Medulla oblongata (tissue), 1 donor: Measurements from ENCODE around the gene CCDC85A.

Source experiments
- DNase-seq: peaks from one replicate; pipeline ENCODE4 v3.0.0-alpha.2; 2015; ENCODE audit errors: extremely low spot score

CCDC85A gene

DNA sequence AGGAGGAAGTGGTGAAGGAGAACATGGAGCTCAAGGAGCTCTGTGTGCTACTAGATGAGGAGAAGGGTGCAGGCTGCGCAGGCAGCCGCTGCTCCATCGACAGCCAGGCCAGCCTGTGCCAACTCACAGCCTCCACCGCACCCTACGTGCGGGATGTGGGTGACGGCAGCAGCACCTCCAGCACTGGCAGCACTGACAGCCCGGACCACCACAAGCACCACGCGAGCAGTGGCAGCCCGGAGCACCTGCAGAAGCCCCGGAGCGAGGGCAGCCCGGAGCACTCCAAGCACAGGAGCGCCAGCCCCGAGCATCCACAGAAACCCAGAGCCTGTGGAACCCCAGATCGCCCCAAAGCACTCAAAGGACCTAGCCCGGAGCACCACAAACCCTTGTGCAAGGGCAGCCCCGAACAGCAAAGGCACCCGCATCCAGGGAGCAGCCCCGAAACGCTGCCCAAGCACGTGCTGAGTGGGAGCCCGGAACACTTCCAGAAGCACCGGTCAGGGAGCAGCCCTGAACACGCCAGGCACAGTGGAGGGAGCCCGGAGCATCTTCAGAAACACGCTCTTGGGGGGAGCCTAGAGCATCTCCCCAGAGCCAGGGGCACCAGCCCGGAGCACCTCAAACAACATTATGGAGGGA, 9.0 kb downstream of the CCDC85A start:
- DNase-seq = no peak

DNA sequence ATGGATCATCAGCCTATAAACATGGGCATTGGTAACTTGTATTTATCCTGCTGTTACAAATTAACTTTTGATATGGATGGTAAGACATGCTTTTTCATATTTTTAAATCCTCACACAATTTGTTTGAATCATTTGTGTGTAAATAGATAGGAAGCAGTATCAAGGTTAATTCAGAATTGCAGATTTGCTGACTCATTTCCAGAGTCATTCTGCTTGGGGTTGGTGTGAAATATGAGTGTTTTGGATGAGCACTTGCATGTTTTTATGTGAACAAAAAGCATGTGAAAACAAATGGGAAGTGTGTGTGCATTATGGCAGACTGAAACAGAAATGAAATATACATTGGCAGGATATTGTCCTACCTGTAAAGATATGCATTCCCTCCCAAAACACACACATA, 11.8 kb downstream of the CCDC85A start:
- DNase-seq = no peak

GRCh38 chr2:56197816-56198215, 14.0 kb downstream of the CCDC85A start:
- DNase-seq = no peak

- DNase-seq = no peak
These were observed 15.1 kb downstream of the CCDC85A start for GRCh38 chr2:56198936-56199335.

DNA sequence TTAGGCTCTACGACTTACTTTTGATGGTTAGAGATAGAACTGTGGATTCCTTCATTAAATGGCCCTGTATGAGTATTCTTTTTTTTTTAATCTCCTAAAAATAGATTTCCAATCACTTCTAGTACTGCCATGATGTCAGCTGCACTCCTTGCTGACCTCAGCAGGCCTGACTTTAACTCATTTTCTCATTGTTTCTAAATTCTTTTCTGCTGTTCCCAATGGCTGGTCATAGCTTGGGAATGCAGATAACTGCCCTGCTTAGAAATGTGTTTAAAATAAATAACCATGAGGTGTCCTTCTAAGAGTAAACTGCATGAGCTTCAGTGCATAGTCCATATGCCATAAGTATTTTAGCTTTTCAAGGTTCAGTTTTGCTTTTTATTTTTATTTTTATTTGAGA, 15.7 kb downstream of the CCDC85A start:
- DNase-seq = no peak

- no peak for DNase-seq
These were observed 18.8 kb downstream of the CCDC85A start for GRCh38 chr2:56202381-56203121.

DNA sequence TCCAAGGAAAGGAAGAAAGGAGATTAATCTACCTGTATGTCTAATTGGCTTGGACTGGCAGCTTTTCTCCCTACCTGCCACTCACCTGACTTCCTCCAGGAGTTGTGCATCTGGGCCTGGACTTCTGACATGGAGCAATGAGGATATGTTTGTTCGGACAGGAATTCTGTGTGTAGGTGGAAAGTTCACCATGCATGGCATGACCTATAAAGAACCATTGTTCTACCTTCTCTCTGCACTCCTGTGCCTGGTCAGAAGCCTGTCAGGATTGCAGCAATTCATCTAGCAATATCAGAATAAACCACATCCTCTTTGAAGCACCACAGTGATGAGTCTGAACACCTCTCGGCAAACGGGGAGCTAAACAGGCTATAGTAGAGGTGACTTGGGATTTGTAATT, 20.8 kb downstream of the CCDC85A start:
- DNase-seq = no peak

DNA sequence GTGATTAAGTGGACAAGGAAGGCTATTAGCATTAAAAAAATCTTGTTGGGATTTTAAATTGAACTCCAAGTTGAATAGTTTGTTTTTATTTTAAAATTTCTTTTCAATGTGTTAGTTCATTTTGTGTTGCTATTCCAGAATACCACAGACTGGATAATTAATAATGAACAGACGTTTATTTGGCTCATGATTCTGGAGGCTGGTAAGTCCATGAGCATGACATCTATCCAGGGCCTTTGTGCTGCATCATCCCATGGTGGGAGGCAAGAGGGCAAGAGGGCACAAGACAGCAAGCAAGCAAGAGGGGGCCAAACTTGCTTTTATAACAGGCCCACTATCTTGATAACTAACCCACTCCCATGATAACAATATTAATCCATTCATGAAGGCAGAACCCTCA, 22.5 kb downstream of the CCDC85A start:
- no peak for DNase-seq

GRCh38 chr2:56207760-56208159, 24.0 kb downstream of the CCDC85A start:
- DNase-seq = no peak

DNA sequence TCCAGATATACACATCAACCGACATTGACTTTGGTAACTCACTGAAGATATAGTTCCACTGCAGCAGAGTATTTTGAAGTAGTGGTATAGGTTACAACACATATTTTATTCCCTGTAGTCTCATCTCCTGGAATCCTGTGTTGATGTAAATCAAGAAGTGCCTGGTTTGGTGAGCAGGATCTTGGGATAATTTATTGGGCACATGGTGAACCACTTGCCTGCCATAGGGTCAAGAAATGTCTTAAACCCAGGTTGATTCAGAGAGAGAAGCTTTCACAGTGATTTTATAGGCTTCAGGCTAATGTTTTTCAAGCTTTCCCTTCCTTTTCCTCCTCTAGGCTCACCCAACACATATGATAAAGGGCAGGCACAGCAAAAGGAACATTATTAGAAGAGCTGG, 24.6 kb downstream of the CCDC85A start:
- DNase-seq = no peak

GRCh38 chr2:56209701-56210100, 25.9 kb downstream of the CCDC85A start:
- DNase-seq = no peak

GRCh38 chr2:56210291-56210690, 26.5 kb downstream of the CCDC85A start:
- no peak for DNase-seq

- no peak for DNase-seq
These were observed 27.3 kb downstream of the CCDC85A start for GRCh38 chr2:56211048-56211447.

DNA sequence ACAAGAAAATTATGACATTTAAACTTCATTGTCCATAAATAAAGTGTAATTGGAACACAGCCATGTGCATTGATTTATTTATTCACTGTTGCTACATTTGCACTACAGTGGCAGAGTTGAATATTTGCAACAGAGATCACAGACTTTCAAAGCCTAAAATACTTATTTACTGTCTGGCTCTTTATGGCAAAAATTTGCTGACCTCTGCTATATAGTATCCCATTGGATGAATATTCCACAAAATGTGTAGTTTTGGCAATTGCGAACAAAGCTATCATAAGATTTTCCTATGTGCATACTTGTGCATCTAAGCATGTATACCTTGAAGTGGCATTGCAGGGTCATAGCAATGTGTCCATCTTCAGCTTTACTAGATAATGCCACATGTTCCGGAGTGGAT, 32.1 kb downstream of the CCDC85A start:
- no peak for DNase-seq

GRCh38 chr2:56217106-56217505, 33.3 kb downstream of the CCDC85A start:
- DNase-seq = no peak

DNA sequence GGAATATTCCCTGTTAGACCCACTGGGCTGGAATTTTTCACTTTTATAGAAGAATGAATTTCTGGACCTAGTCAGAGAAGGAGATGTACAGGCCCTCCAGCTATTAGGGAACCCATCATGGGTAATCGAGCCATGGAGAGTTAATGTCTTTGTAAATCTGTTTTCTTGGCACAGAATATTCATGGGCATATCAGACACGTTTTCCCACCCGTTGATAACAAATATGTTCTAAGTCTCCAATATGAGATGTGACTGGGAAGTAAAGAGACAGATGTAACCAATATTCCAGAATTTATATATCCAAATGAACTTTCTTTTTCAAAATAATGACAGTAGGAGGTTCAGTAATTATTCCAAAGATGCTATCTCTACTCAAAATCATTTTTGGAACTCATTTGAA, 38.7 kb downstream of the CCDC85A start:
- no peak for DNase-seq

DNA sequence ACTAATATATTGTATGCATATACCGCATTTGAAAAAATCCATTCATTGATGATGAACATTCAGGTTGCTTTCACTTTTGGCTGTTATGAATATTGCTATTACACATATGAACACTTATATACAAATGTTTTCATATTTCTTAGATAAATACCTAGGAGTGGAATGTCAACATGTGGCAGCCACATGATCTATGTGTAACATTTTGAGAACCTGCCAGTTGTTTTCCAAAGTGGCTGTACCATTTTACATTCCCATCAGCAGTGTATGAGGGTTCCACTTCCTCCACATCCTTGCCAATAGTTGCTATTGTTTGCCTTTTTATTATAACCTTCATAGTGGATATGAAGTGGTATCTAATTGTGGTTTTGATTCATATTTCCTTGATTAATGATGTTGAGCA, 40.5 kb downstream of the CCDC85A start:
- DNase-seq = no peak

DNA sequence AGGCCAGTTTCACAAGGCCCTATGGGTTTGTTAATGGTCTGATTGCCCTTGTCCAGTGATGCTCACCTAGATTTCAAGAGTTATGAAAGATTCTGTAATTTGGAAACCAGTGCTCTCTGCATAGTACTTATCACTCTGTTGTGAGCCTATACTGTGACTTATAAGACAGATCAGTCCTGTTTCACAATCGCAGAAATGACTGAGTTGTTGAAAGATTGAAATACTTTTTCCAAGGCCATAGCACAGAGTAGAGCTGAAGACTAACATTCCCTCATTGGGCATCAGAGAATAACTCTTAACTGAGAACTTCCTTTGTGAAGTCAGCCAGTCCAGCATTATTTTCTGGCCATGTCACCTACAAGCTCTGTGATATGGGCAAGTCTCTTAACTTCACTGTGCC, 44.0 kb downstream of the CCDC85A start:
- DNase-seq = no peak

DNA sequence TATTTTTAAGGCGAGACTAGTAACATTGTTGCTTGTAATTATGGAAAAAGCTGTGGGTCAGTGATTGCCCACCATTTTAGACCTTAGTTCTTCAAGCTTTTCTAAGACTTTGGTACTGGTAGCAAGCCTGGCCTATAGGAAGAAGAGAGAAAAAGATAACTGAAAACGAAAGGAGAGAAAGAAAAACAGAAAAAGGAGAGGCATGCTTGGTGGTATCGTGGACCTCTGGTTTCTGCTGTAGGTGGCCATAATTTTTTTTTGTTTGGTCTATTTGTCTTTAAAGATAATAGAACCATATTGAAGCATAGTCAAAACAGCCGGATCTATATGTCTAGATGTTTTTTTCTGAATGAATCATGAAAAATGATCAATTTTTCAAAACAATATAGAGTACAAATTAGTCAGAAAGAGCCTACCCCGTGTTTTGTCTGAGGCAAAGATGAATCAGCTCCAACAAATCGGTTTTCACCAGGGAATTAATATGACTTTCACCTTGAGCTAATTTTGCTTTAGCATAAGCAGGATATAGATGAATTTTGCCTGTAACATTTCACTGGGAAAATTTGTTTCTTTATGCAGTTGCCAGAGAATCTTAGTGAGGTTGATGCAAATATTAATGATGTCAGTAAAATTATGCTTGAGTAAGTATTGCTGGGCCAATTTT, 45.7 kb downstream of the CCDC85A start:
- no peak for DNase-seq

DNA sequence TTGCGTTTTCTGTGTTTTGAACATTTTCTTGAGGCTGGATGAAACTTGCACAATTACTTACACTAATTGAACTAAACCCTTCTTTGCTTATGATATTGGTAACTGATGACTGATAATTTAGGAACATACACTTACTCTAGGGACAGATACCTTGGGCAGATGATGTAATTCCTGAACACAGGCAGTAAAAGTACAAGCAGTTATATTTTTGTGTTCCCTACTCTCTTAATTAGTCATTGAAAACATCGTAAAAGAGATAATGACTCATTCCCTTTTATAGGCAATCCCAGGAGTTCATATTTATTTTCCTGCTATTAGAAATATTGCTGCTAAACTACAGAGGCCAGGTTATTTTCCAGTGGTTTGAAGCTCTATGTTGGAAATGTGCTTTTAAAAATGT, 46.4 kb downstream of the CCDC85A start:
- no peak for DNase-seq

GRCh38 chr2:56231361-56231760, 47.6 kb downstream of the CCDC85A start:
- DNase-seq = no peak

GRCh38 chr2:56232912-56233311, 49.1 kb downstream of the CCDC85A start:
- no peak for DNase-seq

GRCh38 chr2:56234241-56234640, 50.5 kb downstream of the CCDC85A start:
- peak; percentile 14 for DNase-seq
